ENCODE data around the gene DIS3L2. TPM values are rescaled to one million over a fixed set of nuclear protein-coding genes. Genes with fewer than 3 reads are reported as not detected.

Gene DIS3L2
- total RNA-seq, 1 donor from 2014 or later = 25.2 TPM

- TF ChIP-seq CTCF (IDR thresholded peaks at IDR 0.05; ENCODE audit: insufficient read depth, low read length, poor library complexity, severe bottlenecking) = no peak
- Histone ChIP-seq H3K27me3 (ENCODE audit: control insufficient read depth, insufficient read depth, low read length) (no peaks in the 10 kb centered on the region), H3K4me3 (ENCODE audit: low read depth, low read length) (no peak overlapping the region), H3K36me3 (ENCODE audit: control insufficient read depth, insufficient read depth, low read length) (no peaks in the 10 kb centered on the region)
- DNase-seq (ENCODE audit: low read depth) = no peak
Measured at GRCh38 chr2:232318169-232318855, 356.8 kb downstream of the DIS3L2 start.

GRCh38 chr2:232319067-232319802 lies 357.7 kb downstream of the DIS3L2 start:
- no peaks in the 10 kb centered on the region for H3K36me3 ChIP-seq (ENCODE audit: control insufficient read depth, insufficient read depth, low read length)
- no peak overlapping the region for H3K4me3 ChIP-seq (ENCODE audit: low read depth, low read length)
- no peaks in the 10 kb centered on the region for H3K27me3 ChIP-seq (ENCODE audit: control insufficient read depth, insufficient read depth, low read length)
- DNase-seq (ENCODE audit: low read depth) = no peak
- no peak for TF ChIP-seq CTCF (IDR thresholded peaks at IDR 0.05; ENCODE audit: insufficient read depth, low read length, poor library complexity, severe bottlenecking)

GRCh38 chr2:232319803-232320442 lies 358.4 kb downstream of the DIS3L2 start:
- TF ChIP-seq CTCF (IDR thresholded peaks at IDR 0.05; ENCODE audit: insufficient read depth, low read length, poor library complexity, severe bottlenecking) = no peak
- DNase-seq (ENCODE audit: low read depth) = no peak
- no peaks in the 10 kb centered on the region for H3K36me3 ChIP-seq (ENCODE audit: control insufficient read depth, insufficient read depth, low read length)
- H3K4me3 ChIP-seq (ENCODE audit: low read depth, low read length) = no peak overlapping the region
- no peaks in the 10 kb centered on the region for H3K27me3 ChIP-seq (ENCODE audit: control insufficient read depth, insufficient read depth, low read length)

- Histone ChIP-seq H3K36me3 (ENCODE audit: control insufficient read depth, insufficient read depth, low read length) (no peaks in the 10 kb centered on the region), H3K27me3 (ENCODE audit: control insufficient read depth, insufficient read depth, low read length) (no peaks in the 10 kb centered on the region), H3K4me3 (ENCODE audit: low read depth, low read length) (no peak overlapping the region)
- DNase-seq (ENCODE audit: low read depth) = no peak
- TF ChIP-seq CTCF (IDR thresholded peaks at IDR 0.05; ENCODE audit: insufficient read depth, low read length, poor library complexity, severe bottlenecking) = no peak
Measured at GRCh38 chr2:232320443-232320803, 358.9 kb downstream of the DIS3L2 start.

GRCh38 chr2:232321156-232321816 lies 359.8 kb downstream of the DIS3L2 start:
- TF ChIP-seq CTCF (IDR thresholded peaks at IDR 0.05; ENCODE audit: insufficient read depth, low read length, poor library complexity, severe bottlenecking) = no peak

More at GRCh38 chr2:232321156-232321816, 359.8 kb downstream of the DIS3L2 start:
- no peaks in the 10 kb centered on the region for H3K36me3 ChIP-seq (ENCODE audit: control insufficient read depth, insufficient read depth, low read length)
- H3K27me3 ChIP-seq (ENCODE audit: control insufficient read depth, insufficient read depth, low read length) = no peaks in the 10 kb centered on the region
- no peak overlapping the region for H3K4me3 ChIP-seq (ENCODE audit: low read depth, low read length)
- no peak for DNase-seq (ENCODE audit: low read depth)

Data from kidney epithelial cell (primary cell).